Measurements from ENCODE around the gene AARSD1. TPM values are rescaled to one million over a fixed set of nuclear protein-coding genes. Genes with fewer than 3 reads are reported as not detected.
A peak's percentile ranks its signal among the peaks of the same experiment; 100 is the strongest.
"Not testable (repeated sequence)": the region's sequence is repeated elsewhere in the genome, so short reads cannot be mapped to it uniquely, and the experiment has no call there.

Gene AARSD1
- total RNA-seq, 1 donor from 2014 or later, result 60.0 TPM

GRCh38 chr17:42985225-42985624, 21.0 kb upstream of the AARSD1 start:
- H3K27ac Mint-ChIP-seq, result no peak overlapping the region
- H3K27me3 Mint-ChIP-seq, result no peaks in the 10 kb centered on the region
- no peak for DNase-seq (ENCODE audit: extremely low spot score, unreplicated experiment)
- peaks cover 9% of the 10 kb centered on the region for H3K4me1 Mint-ChIP-seq (ENCODE audit: unreplicated experiment)
- TF ChIP-seq CTCF (conservative IDR thresholded peaks at IDR 0.05), result no peak
- H3K36me3 Mint-ChIP-seq, result peaks cover 15% of the 10 kb centered on the region
- H3K4me3 Mint-ChIP-seq, result no peak overlapping the region
- no peaks in the 10 kb centered on the region for H3K9me3 Mint-ChIP-seq

GRCh38 chr17:42982266-42982665, 18.0 kb upstream of the AARSD1 start:
- Mint-ChIP-seq H3K27ac (peak overlapping the region; percentile 58), H3K4me1 (ENCODE audit: unreplicated experiment) (peaks cover 13% of the 10 kb centered on the region), H3K9me3 (no peaks in the 10 kb centered on the region), H3K27me3 (no peaks in the 10 kb centered on the region), H3K36me3 (peaks cover 5% of the 10 kb centered on the region), H3K4me3 (peak overlapping the region; percentile 99)
- no peak for DNase-seq (ENCODE audit: extremely low spot score, unreplicated experiment)
- TF ChIP-seq CTCF (conservative IDR thresholded peaks at IDR 0.05), result no peak

- no peaks in the 10 kb centered on the region for H3K9me3 Mint-ChIP-seq
- H3K4me3 Mint-ChIP-seq, result peak overlapping the region; percentile 99
- no peaks in the 10 kb centered on the region for H3K27me3 Mint-ChIP-seq
- peaks cover 5% of the 10 kb centered on the region for H3K36me3 Mint-ChIP-seq
- DNase-seq (ENCODE audit: extremely low spot score, unreplicated experiment), result peak; percentile 74
- H3K4me1 Mint-ChIP-seq (ENCODE audit: unreplicated experiment), result peaks cover 13% of the 10 kb centered on the region
- peak; percentile 29 for TF ChIP-seq CTCF (conservative IDR thresholded peaks at IDR 0.05)
- H3K27ac Mint-ChIP-seq, result peak overlapping the region; percentile 98
Measured at GRCh38 chr17:42980766-42981397, 16.6 kb upstream of the AARSD1 start.

- DNase-seq (ENCODE audit: extremely low spot score, unreplicated experiment), result peak; percentile 92
- Mint-ChIP-seq H3K9me3 (no peaks in the 10 kb centered on the region), H3K27me3 (no peaks in the 10 kb centered on the region), H3K27ac (peak within 1 kb of the TSS; percentile 98), H3K36me3 (peaks cover 5% of the 10 kb centered on the region), H3K4me1 (ENCODE audit: unreplicated experiment) (peaks cover 13% of the 10 kb centered on the region), H3K4me3 (peak within 1 kb of the TSS; percentile 99)
- TF ChIP-seq CTCF (conservative IDR thresholded peaks at IDR 0.05), result no peak
Measured at GRCh38 chr17:42980274-42980765, 16.1 kb upstream of the AARSD1 start, which contains the start of gene RUNDC1. TSS of gene RUNDC1 (plus strand) at chr17:42980565. CDS start at chr17:42980577, 12 bp downstream.

- Mint-ChIP-seq H3K9me3 (no peaks in the 10 kb centered on the region), H3K4me1 (ENCODE audit: unreplicated experiment) (peaks cover 13% of the 10 kb centered on the region), H3K4me3 (peak within 1 kb of the TSS; percentile 99), H3K27ac (peak within 1 kb of the TSS; percentile 98), H3K36me3 (peaks cover 5% of the 10 kb centered on the region), H3K27me3 (no peaks in the 10 kb centered on the region)
- TF ChIP-seq CTCF (conservative IDR thresholded peaks at IDR 0.05), result no peak
- DNase-seq (ENCODE audit: extremely low spot score, unreplicated experiment), result no peak
Measured at GRCh38 chr17:42979511-42980273, 15.4 kb upstream of the AARSD1 start, which contains the start of gene PTGES3L. TSS of gene PTGES3L (minus strand) at chr17:42980080. CDS start at chr17:42980053, 27 bp downstream.

GRCh38 chr17:42975701-42976100, 11.4 kb upstream of the AARSD1 start:
- H3K36me3 Mint-ChIP-seq; DNase-seq (ENCODE audit: extremely low spot score, unreplicated experiment); H3K4me3 Mint-ChIP-seq; H3K27ac Mint-ChIP-seq; H3K4me1 Mint-ChIP-seq (ENCODE audit: unreplicated experiment); H3K27me3 Mint-ChIP-seq; H3K9me3 Mint-ChIP-seq: not testable (repeated sequence)

All from type B pancreatic cell (in vitro differentiated cells).